Upper lobe of left lung (tissue), 4 donors: ENCODE results near the gene NOL6.

Experiments
- POLR2A ChIP-seq, 4 donors: fragments of 450-650 bp; IDR thresholded peaks; one replicate each; pipeline ENCODE4 v1.5.1; 2016 to 2017; ENCODE audit warnings: antibody characterized with exemption in 4 of 4, mild to moderate bottlenecking in 2 of 4
- POLR2AphosphoS5 ChIP-seq, 2 donors: sonication (generic); formaldehyde crosslinking; IDR thresholded peaks; one replicate each; pipeline ENCODE4 v1.5.1; 2017; ENCODE audit warnings: antibody characterized with exemption in 2 of 2
- TF ChIP-seq, protein P1 (sequence below), 6 experiments: fragments of 450-650 bp in 4 of 6; fragments of 200-600 bp in 2 of 6; sonication (generic) in 2 of 6; IDR thresholded peaks; one replicate each; pipeline ENCODE4 v1.5.1; 2016 to 2019; ENCODE audit warnings: antibody characterized with exemption in 6 of 6

DNA sequence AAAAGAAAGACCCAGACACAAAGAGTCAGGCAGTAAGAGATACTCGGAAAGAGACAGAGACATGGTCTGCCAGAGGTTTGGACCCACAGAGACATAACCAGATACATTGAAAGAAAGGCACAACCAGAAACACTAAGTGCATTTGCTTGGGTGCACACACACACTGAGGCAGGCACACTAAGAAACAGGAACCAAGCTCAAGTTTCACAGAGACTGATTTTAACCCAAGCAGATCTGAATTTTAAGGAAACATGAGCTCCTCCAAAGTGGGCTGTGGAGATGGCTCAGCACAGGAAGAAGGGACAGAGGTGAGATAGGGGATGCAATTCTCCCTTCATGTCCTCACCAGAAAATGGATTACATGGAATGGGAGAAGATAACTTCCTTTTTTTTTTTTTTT is 35.8 kb downstream of the NOL6 start:
- no peak for TF ChIP-seq POLR2A (IDR thresholded peaks at IDR 0.05)
- TF ChIP-seq, protein P1, sequence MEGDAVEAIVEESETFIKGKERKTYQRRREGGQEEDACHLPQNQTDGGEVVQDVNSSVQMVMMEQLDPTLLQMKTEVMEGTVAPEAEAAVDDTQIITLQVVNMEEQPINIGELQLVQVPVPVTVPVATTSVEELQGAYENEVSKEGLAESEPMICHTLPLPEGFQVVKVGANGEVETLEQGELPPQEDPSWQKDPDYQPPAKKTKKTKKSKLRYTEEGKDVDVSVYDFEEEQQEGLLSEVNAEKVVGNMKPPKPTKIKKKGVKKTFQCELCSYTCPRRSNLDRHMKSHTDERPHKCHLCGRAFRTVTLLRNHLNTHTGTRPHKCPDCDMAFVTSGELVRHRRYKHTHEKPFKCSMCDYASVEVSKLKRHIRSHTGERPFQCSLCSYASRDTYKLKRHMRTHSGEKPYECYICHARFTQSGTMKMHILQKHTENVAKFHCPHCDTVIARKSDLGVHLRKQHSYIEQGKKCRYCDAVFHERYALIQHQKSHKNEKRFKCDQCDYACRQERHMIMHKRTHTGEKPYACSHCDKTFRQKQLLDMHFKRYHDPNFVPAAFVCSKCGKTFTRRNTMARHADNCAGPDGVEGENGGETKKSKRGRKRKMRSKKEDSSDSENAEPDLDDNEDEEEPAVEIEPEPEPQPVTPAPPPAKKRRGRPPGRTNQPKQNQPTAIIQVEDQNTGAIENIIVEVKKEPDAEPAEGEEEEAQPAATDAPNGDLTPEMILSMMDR (IDR thresholded peaks at IDR 0.05): no peak
- no peak for TF ChIP-seq POLR2AphosphoS5 (IDR thresholded peaks at IDR 0.05)
